GM19043 (cell line): ENCODE results near the gene GNAL.
"Not testable (repeated sequence)": the region's sequence is repeated elsewhere in the genome, so short reads cannot be mapped to it uniquely, and the experiment has no call there.

ENCODE experiments used
- ATAC-seq: cut with Tn5 transposase; IDR thresholded peaks from one replicate; pipeline ENCODE4 v1.9.1; 2021; ENCODE audit warnings: low read depth; ENCODE audit not compliant: unreplicated experiment

The GNAL gene

DNA sequence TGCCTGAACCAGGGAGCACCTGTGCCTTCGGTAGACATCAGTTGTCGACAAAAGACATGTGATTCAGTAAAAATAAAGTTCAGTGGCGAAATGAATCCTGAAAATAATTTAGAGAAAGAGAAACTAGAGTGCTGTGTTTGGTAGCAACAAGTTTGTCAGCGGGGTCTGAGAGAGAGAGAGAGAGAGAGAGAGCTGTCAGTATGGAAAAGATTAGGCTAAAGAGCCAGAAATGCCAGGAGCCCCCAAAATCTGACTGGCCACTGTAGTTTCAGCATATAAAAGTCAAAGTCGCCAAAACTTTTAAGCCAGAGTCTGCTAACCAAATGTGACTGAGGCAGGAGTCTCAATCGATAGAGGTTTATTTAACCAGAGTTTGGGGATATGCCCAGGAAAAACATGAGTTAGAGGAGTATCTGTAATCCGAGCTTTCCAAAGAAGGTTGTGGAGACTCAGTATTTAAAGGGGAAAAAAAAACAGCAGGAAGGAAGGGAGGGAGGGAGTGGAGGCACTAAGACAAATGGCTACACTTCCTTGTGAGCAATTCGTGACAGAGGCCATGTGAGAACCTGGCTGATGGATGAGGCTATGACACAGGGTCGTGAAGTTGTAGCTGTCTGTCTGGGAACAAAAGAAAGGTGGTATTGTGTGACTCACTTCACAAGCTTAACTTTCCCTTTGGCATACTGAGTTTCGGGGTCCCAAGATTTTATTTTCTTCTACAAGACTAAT lies 20.5 kb upstream of the GNAL start:
- no peak for ATAC-seq

DNA sequence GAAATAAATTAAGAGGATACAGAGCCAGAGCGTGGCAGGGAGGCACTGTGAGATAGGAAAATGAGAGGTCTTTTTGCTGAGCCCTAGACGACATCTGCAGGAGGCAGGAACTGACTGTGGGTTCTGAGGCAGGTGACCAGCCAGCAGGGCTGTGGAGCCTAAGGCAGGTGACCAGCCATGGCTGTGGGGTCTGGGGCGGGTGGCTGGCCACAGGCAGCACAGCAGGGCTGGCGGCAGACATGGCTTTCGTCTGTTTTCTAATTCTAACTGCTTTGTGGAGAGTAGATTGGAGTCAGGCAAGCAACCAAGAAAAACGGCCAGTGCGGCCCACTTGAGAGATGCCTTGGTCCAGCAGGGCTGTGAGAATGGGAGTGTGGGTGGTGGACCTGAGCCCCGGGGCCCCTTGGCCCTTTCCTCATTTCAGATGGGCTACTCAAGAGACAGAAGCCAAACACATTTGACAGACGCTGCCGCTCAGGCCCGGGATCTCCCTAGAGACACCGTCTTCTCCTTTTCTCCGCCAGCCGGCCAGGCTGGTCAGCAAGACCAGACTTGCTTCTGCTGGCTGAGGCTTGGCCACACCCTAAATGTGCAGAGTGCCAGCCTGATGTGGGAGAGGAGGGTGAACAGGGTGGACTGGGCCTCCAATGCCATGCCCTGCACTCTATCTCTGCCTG lies 19.7 kb upstream of the GNAL start:
- ATAC-seq, result no peak

DNA sequence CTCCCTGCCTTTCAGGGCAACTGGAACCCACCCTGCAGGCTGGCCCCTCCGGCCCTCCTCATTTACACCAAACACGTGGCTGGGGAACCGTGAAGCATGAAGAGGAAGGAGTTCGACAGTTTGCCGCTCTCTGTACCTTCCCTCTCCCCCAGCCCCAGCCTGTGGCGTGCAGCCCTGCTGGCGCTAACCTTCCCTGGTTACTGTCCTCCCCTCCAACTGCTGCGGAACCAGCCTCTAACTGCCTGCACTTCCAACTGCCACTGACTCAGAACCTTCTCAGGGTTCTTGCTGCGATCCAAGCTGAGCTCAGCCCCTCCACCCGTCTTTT lies 19.2 kb upstream of the GNAL start:
- ATAC-seq, result no peak

DNA sequence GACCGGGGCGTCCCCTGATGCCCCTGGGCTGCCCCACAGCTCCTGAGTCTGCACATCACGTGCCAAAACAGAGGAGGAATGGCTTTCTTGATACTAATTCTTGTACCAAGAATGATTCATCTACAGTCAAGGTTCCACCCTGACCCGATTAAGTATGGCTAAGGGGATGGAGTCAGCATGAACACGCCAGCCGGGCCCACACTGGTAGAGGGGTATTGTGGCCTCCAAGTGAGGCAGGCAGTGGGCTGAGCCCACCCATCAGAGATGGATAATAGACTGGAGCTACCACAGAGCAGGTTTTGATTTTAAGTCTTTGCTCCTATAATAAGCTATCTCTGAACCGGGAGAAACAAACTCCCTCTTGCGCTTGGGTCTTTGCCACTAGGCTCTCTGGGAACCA lies 17.9 kb upstream of the GNAL start:
- no peak for ATAC-seq

DNA sequence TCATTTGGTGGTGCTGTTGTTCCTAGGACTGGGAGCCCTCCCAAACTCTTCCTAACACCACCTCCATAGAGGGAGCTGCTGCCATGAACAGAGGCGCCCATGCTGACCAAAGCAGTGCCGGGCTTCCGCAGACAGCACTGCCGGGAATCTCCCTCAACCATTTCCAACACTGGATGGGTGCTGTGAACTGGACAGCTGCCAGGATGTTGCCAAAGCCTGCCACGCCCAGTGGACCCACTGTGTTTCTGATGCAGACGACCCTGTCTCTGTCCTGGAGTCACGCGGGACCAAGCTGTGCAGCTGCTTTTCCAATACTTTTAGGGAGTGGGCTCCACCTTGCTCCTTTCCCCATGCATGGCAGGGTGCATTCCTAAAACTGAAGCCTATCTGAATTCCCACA lies 16.9 kb upstream of the GNAL start:
- no peak for ATAC-seq

DNA sequence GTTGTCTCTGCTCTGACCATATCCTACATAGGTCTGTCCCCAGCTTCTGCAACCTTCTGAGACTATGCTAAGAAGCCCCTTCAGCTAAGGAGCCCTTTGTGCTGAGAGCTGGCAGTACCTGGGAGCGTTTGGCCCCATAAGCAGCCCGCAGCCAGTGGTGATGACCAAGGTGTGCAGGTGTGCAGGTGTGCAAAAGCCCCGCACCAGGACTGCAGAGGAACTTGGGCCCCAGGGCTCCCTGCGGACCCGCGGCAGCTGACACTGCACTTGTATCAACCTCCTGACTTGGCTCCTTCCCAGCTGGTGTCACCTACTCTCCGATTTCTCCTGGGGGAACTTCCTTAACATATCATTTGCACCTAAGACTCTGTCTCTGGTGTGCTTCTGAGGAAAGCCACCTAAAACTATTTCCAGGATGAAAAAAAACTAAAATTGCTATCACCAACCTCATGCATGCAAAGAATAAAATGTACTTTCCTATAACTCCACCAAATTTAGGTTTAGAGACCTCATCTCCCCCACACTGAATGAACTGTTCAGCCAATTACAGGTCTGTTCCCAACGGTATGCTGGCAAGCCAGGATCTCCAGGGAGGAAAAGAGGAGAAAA lies 16.1 kb upstream of the GNAL start:
- ATAC-seq, result no peak

DNA sequence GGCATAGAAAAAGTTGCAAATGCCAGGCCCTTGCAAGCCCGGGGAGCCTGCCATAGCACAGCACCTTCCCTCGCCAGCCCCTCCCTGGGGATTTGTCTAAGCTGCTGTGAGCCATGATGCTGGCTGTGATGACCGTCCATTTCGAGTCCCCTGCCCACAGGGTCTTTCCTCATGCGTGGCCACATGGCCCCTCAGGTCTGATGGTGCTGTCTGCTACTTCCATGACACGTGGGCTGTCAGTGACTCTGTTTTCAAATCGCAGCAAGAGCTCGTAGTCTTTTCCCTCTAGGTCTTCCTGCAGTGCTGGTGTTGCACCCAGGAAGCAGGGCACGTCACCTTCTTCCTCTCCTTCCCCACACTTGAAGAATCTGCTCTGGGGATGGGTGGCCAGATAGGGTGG lies 15.5 kb upstream of the GNAL start:
- no peak for ATAC-seq

DNA sequence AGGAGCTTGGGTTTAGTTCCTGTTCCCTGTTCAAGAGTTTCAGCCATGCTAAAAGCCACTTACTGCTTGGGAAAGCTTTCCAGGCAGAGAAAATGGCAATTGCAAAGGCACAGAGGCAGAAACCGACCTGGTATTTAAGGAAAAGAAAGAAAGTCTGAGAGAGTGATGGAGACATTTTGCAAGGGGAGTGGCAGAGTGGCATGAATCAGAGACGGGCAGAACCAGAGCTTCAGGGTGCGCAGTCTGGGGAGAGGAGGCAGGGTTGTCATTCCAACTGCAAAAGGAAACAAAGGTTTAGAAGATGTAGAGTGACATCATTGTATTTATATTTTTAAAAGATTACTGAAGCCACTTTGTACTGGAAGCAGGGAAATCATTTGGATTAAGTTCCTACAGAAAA lies 14.9 kb upstream of the GNAL start:
- no peak for ATAC-seq

DNA sequence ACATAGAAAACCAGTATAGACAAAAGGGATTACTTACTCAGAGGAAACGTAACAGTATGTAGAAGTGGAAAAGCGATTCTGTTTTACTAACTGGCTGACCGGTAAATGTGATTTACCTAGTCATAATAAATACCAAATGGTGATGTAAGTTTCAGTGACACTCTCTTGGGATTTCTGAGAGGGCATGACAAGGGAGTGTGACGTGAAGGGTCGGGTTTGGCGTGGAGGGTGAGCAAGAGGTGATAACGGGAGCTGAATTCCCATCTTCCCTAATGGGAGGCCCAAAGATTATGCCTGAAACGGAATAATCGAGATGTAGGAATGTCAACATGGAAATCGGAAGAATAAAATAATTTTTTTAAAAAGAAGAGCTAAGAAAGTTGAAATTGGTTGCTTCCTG lies 12.7 kb upstream of the GNAL start:
- ATAC-seq, result no peak

DNA sequence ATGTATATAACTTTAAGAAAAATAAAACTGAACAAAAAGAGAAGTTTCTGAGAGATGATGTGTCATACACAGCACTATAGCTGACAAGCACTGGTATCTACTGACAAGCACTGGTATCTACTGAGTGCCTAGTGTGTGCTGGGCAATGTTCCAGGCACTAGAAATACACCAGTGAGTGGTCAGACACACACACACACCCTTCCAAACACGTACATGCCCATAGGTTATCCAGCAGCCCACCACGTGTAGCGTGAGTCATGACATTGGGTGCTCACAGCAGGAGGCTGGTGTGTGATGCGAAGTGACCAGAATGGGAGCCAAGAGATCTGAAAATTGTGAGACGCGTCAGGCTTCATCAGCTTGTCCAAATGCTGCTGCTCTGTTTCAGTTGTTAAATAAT lies 12.2 kb upstream of the GNAL start:
- ATAC-seq, result no peak

DNA sequence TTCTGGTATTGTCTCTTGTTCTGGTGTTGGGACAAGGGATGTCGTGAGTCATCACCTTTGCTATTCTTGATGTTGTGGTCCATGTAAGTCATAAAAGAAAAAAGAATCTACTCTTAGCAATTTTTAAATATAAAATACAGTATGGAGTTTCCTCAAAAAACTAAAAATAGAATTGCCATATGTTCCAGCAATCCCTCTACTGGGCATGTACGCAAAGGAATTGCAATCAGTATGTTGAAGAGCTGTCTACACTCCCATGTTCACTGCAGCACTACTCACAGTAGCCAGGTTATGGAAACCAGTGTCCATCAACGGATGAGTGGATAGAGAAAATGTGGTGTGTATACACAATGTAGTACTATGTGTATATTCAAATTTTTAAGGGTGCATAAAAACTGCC lies 10.9 kb upstream of the GNAL start:
- no peak for ATAC-seq

DNA sequence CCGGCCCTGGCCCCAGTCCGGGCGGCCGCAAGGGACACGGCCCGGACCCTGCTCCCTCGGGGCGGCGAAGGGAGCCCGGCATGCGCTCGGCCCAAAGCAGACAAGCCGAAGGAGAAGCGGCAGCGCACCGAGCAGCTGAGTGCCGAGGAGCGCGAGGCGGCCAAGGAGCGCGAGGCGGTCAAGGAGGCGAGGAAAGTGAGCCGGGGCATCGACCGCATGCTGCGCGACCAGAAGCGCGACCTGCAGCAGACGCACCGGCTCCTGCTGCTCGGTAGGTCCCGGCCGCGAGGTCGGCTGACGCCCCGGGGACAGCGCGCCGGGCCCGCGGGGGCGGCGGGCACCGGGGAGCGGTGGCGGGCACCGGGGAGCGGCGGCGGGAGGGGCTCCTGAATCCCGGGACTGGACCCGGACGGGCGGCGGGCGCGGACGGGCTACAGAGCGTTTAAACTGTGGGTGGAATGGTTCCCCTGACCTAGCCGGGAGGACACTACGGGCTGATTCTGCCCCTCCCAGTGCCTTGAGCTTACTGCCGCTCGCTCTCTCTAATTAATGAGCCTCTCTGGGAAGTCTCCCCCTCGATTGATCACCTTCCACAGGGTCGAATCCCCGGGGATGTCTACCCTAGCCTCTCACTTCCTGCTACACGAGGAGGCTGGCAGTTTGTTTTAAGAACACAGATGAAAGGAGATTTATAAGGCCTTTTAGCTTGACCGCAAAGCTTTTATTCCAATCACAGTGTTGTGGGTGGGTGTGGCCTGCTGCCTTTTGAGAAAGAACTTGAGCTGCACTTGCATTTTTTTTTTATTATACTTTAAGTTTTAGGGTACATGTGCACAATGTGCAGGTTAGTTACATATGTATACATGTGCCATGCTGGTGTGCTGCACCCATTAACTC lies 853 bp downstream of the GNAL start:
- ATAC-seq, result no peak

DNA sequence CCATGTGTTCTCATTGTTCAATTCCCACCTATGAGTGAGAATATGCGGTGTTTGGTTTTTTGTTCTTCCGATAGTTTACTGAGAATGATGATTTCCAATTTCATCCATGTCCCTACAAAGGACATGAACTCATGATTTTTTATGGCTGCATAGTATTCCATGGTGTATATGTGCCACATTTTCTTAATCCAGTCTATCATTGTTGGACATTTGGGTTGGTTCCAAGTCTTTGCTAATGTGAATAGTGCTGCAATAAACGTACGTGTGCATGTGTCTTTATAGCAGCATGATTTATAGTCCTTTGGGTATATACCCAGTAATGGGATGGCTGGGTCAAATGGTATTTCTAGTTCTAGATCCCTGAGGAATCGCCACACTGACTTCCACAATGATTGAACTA lies 1.6 kb downstream of the GNAL start:
- ATAC-seq, result not testable (repeated sequence)

DNA sequence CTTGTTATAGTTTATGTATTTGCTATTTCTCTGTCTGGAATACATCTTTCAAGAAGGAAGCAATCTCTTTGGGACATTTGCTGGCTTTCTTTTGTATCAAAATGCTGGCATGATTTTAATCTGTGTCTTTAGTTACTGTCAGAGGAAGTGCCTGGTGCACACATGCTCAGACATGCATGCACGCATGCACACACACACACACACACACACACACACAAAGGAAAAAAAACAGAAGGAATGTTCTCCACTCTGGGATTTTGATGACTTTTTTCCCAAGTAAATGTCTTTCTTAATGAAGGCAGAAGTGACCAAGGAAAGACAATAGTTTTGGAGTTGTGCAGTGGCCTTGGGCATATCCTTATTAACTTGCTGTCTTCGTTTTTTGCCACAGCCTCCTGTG lies 6.7 kb downstream of the GNAL start:
- ATAC-seq, result no peak

DNA sequence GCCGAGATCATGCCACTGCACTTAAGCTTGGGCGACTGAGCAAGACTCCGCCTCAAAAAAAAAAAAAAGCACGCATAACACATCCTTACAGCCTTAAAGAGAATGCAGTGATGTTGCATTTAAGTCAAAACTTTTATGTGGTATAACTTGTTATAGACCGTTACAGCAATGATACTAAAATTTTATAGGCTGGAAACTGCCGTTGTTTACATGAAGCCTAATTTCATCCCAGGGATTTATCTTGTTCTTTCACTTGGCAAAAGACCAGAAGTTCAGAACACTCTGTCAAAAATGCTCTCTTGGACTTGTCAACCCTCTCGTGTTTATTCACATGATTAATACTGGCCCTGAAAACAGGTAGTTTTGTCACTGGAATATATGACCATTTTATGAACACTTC lies 7.4 kb downstream of the GNAL start:
- no peak for ATAC-seq

DNA sequence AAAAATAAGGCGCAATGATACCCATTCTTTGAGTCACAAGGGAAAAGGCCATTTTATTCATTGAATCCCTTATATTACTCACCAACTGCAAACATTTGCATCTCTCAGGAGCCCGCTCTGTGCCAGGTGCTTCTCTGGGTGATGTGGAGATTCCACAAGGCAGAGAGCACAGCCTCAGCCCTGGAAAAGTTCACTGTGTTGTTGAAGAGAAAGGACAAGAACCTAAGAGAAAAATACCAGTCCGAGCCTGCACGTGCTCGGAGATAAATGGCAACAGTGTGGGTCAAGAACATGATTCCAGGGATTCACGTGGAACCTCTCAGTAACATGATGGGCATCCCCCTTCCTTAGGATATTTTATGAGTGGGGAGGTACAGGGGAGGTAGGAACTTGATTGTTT lies 11.8 kb downstream of the GNAL start:
- no peak for ATAC-seq

DNA sequence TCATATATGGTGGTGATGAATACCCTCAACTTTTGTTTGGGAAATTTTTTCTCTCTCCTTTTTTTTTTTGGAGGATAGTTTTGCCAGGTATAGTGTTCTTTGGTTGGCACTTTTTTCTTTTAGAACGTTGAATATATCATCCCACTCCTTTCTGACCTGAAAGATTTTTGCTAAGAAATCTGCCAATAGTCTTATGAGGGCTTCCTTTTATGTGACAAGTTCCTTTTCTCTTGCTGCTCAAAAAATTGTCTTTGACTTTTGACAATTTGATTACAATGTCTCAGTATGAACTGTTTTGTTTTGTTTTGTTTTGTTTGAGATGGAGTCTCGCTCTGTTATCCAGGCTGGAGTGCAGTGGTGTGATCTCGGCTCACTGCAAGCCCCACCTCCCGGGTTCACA lies 21.5 kb downstream of the GNAL start:
- ATAC-seq, result no peak

DNA sequence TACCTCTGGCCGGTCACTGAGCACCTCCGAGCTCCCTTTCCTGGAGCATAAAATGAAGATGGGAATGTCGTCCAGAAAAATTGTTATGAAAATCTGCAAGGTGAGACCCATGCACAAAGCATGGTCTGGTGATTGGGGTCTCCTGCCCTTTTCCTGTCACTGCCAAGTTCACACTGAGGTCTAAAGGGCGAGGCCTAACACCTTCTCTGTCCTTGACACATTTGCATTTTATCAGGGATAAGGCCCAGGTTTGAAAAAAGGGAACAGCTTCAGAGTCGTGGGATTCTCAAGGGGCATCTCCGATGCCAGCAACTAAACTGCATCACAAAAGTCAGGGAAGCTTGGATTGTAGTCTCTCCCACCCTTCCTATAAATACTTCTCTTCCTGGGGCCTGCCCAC lies 24.7 kb downstream of the GNAL start:
- ATAC-seq, result no peak

DNA sequence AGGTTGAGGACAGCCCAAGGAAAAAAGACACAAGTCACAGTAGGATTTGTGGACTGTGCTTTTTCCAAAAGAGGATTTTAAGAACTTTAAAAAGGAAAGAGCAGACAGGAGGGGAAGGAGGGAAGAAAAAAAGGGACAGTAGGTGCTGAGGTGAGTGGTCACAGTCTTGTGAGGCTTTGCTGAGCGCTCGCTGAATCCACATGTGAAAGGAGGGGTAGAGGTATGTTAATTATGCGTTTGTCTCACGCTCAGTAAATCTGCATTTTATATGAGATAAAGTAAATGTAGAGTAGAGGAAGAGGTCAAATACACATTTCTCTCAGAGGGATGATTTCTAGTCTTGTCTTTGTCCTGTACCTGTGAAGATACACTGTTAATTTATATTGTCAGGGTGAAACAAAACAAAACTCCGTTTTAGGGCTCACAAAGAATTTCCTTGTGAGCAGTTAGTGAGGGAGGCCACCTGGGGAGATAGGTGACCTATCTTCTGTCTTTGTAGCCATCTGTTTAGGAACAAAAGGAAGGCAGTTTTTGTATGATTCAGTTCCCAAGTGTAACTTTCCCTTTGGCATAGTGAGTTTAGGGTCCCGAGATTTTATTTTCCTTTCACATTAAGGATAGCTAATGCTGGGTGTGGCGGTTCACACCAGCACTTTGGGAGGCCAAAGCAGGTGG lies 25.3 kb downstream of the GNAL start:
- no peak for ATAC-seq

DNA sequence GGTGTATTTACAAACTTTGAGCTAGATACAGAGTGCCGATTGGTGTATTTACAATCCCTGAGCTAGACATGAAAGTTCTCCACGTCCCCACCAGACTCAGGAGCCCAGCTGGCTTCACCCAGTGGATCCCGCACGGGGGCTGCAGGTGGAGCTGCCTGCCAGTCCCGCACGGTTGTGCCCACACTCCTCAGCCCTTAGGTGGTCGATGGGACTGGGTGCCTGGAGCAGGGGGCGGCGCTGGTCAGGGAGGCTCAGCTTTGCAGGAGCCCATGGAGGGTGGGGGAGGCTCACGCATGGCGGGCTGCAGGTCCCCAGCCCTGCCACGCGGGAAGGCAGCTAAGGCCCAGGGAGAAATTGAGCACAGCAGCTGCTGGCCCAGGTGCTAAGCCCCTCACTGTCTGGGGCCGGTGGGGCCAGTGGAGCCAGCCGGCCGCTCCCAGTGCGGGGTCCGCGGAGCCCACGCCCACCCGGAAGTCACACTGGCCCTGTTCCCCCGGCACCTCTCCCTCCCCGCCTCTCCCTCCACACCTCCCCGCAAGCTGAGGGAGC lies 27.8 kb downstream of the GNAL start:
- ATAC-seq, result not testable (repeated sequence)
